Stimulated activated CD8-positive, alpha-beta memory T cell treated with anti-CD3 and anti-CD28 coated beads, Interleukin-2, amount 100 ng/mL, for 48 hours (primary cell): ENCODE results near the gene KCNG2.

Experiments
- DNase-seq, 2 donors: peaks; one replicate each; pipeline ENCODE4 v3.0.0-alpha.2; 2020; ENCODE audit warnings: low read depth in 2 of 2

KCNG2 gene

DNA sequence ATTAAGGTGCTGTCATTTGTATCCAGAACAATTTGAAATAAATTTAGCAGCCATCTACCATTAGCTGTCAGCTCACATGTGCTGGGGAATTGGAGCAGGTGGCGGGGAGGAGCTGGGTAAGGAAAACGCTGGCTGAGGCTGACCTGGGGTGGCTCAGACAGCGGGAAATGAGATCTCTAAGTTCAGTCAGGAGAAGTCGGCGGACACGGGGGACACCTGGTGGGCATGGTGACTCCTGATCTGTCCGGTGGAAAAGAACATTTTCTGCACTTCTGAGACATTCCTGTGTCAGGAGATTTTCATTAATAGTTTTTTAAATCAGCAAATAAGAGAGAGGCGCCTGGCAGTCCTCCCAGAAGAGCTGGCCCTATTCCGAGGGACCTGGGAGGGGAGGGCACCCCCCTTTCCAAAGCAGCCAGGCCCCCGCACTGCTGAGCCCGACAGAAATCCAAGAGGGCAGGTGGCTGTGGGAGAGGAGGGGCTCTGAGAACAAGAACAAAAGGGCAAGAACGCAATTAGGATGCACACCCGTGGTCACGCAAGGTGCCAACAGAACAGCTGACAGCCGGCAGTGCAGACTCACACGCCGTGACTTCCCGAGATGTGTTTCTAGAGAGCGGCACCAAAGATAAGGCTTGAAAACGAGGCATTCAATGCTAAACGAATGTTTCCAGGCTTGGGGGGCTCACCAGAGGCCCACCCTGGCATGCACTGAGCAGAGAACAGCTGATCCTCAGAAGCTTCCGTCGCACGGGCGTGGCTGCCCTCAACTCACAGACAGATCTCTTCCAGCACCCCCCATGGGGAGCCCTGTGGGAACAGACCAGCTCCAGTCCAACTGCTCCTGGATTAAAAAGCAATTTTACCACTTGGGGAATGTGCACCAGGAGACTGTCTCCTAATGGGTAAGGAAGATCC lies 127.3 kb downstream of the KCNG2 start:
- no peak for DNase-seq

DNA sequence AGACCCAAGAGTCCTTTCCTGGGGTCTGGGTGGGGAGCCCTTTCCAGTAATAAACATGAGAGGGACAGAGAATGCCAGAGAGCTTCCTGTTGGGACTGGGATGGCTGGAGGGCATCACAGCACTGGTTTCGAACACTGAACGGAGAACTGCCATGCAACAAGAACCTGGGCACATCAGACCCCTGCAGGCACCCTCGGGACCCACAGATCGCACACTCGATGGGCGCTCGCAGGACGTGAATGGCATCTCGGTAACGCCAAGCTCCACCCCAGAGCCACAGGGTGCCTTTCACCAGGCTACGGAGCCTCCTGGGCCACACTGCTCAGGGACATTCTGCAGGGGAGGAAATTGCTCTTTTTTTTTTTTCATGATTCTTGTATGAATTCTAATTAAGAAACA lies 128.6 kb downstream of the KCNG2 start:
- DNase-seq = no peak

DNA sequence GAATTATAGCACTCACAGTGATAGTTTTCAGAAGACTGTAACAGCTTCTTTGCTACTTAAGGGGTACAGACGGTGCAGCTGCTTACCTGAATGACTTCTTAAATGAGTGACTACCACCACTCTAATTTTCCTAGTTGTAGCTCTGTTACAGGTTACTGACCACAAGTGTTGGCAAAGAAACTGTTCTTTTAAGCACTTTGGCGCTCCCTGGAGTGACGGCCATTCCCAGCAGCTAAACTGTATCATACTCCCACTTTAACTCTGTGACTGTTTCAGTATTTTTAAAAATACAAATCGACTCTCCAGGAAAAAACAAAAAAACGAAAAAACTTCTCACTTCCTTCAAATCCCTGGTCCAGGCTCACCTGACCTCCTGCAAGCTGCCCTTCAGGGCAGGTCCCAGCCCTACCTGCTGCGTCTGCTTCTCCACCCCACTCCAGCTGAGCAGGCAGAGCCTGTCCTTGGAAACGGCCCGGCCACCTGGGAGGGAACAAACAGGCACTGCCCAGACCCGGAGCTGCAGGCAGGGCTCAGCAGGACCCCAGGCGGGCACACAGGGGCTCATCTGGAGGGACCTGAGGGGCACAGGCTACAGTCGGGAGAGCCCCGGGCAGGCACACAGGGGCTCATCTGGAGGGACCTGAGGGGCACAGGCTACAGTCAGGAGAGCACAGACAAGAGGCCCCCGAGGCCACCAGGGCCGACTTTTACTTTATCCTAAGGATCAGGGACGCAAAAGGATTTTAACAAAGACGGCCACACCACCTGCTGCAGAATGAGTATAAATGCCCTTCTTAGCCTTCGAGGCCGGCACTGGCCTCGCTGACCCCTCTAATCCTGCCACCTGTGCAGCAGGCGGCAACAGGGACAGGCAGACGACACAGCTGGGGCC lies 129.2 kb downstream of the KCNG2 start:
- DNase-seq = no peak

DNA sequence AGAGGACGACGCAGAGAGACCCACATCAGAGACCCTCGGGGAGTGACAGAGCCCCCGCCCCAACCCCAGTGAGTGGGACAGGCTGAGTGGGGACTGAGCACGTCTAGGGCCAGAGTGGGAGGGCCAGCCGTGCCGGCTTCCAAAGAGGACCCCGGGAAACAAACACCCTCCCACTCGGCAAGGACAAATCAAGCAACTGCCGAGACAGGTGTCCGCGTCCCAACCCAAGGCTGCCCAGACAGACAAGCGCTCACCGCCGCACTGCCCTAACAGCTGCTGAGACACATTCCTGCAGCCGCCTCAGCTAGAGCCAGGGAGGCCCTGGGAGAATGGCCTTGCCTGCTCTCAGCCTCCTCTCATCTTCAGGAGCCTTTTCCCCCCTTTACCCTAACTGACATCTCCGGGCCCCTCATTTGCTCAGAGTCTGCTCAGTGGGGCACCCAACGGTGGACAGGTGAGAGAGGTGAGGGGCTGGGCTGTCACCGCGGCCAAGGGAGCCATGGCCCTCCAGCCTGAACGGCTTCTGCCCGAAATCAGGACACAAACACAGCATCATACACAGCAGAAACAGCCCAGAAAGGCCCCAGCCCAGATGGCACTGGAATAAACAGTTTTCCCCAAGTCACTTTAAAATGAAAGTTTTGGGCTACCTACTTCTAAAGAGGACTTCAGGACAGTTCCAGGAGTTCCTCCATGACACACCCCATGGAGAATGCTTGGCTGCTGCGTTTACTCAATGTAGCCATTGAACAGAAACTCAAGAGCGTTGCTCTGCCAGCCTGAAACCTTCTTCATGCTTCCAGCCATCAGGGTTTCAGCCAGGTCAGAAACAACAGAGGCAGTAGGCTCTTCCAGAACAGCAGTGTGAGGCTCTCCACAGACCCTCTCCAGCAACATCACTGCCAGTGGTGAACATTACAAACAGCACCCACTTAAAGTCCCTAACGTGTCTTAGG lies 130.1 kb downstream of the KCNG2 start:
- no peak for DNase-seq

DNA sequence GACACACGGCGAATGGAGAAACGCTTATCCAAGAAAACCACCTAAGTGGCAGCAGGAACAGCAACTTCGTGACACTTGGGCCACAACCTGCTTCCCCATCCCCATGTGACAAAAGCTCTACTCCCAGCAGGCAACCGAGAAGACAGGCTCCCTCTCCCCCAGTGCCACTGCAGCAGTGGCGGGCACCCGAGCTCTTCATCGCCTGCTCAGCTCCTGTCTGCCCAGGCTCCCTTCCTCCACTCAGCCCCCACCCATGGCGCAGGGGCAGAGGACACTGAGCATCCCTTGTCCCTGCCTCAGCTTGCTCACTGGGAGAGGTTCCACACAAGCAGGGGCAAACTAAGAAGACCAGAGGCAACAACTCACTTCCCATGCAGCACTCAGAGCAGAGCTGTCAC lies 130.8 kb downstream of the KCNG2 start:
- DNase-seq = no peak

DNA sequence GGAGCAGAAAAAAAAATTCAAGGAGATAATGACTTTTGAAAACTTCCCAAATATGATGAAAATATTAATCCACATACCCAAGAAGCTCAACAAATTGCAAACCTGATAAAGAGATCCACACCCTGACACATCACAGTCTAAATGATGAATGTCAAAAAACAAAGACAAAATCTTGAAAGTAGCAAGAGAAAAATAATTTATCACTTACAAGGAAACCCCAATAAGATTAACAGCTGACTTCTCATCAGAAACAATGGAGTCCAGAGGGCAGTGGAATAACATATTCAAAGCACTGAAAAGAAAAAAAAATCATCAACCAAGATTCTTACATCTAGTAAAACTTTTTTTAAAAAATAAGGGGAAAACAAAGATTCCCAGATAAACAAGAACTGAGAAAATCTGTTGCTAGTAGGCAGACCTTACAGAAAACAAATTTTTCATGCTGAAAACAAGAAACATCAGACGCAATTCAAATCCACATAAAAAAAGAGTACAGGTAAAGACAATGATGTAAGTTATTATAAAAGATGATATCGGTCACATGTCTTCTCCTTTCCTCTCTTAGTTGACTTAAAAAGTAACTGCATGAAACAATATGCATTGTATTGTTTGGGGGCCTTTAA lies 132.4 kb downstream of the KCNG2 start:
- no peak for DNase-seq

DNA sequence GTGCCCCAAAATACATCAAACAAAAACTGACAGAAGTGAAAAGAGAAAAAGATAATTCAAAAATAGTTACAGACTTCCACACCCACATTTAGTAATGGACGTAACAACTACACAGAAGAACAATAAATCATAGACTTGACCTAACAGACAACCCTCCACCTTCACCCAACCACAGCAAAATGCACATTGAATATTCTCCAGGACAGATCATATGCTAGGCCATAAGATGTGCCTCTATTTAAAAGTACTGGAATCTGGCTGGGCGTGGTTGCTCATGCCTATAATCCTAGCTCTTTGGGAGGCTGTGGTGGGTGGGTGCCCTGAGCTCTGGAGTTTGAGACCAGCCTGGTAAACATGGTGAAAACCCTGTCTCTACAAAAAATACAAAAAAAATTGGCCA lies 133.7 kb downstream of the KCNG2 start:
- no peak for DNase-seq

DNA sequence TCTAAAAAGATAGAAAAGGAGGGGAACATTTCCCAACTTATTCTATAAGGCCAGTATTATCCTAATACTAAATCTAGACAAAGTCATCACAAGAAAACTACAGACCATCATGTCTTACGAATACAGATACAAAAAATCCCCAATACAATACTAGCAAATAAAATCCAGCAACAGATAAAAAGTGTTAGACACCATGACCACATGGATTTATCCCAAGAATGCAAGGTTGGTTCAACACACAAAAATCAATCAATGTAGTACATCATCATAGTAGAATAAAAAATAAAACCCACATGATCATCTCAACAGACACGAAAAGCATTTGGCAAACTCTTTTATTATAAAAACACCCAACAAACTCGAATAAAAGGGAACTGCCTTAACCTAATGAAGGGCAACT lies 135.2 kb downstream of the KCNG2 start:
- no peak for DNase-seq

DNA sequence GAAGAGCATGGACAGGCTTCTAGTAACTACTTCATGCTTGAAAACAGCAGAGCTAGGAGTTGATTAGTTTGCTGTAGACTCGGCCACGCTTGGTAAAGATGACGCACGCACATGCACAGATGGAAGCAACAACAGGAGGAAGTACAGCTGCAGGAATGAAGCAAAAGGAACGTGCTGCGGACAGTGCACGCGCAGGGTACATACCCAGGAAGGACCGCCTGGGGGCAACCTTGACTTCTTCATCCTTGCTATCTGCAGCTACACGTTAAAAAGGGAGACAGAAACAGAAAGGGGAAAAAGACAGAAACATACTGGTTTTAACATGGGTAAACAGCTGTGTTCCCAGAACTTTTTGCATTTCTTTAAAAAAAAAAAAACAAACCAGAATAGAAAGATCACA lies 136.0 kb downstream of the KCNG2 start:
- no peak for DNase-seq

DNA sequence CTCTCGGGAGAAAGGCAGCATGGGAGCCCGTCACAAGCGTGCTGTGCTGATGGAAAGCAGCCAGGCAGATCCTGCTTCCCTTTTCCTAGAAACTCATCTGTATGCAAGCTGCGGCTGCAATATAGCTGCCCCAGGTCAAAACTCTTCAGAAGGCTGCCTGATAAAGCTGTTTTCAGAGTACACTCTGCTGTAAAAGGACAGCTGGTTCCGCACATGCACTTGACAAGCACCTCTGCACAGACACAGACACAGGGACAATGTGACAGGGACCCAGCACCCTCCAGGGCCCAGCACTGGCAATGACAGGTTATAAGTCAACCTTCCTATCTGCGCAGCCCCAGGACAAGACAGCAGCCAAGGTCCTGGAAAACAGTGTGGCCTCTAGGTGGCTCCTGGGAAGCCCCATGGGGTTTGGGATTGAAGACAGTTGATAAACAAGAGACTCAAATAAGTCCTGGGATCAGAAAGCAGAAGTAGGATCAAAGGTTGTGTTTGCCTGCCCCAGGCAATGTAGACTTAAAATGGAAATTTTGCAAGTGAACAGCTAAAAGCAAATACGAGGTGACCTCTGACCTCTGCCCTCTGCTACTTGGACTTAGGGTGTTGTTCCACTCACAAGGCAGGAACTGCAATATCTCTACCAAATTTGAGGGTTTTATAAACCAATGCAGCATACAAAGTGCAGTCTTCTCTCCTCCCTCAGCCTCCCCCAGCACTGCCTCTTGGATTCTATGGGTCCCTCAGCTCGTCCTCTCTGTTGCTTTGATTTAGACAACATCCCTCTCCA lies 136.8 kb downstream of the KCNG2 start:
- no peak for DNase-seq

DNA sequence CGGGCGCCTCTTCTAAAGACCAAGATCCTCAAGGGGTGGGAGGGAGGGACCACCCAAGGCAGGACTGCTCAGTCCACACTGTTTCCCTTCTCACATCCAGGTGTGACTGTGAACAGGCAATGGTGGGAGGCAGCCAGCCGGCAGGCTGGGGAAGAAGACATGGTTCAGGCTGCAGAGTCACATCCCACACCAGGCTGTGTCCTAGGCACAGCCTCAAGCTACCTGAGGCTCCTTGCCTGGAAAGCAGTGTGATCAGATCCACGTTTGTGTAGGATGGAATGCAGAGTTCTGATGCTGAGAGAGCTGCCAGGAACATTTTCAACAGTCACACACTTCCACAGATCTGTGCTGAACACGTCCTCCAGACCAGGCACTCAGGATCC lies 137.4 kb downstream of the KCNG2 start:
- no peak for DNase-seq

DNA sequence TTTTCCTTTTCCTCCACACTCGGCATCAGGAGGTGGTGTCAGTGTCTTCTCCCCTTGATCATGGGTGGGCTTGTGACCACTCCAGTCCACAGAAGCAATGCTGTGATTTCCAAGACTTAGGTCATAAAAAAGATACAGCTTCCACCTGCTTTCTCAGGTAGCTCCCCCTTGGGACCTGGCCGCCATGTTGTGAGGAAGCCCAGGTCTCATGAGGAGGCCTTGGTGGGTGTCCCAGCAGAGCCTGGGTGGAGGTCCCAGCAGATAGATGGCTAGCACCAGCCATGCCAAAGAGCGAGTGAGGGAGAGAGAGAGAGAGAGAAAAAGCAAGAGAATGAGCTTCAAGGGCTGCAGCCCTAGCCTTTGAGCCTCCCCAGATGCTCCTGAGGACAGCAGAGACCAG lies 137.8 kb downstream of the KCNG2 start:
- DNase-seq = no peak

DNA sequence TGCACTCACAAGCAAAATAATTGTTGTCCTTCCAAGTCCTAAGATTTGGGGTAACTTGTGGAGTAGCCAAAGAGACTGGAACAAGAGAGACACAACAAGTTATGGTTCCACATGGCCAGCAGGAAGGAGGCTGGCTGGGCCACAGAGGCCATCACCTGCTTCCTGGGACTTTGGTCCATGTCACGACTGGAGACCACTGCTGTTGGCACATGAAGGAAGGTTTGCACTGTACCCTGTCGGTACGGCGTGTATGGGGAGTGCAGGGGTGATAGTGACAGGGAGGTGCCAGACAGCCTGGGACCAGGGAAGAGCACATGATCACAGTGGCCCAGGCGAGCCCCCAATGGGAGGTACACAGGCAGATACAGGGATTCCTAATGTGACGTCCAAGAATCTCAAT lies 138.2 kb downstream of the KCNG2 start:
- no peak for DNase-seq

DNA sequence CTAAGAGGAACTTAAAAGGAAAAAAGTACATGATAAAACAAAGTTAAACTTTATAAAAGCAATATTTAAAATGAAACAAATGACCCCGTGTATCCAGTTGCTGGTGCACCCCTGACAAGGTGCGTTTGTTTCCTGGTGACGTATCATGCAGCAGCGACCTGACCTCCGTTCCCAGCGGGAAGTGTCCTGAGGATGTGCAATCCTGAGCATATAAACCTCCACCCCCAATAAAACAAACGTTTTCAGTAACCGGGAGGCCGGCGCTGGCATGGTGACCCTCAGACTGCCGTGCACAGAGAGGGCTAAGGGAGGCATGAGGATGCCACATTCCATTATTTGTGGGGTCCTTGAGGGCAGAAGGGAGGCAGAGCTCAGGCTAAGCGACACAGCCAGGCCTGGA lies 138.9 kb downstream of the KCNG2 start:
- no peak for DNase-seq

DNA sequence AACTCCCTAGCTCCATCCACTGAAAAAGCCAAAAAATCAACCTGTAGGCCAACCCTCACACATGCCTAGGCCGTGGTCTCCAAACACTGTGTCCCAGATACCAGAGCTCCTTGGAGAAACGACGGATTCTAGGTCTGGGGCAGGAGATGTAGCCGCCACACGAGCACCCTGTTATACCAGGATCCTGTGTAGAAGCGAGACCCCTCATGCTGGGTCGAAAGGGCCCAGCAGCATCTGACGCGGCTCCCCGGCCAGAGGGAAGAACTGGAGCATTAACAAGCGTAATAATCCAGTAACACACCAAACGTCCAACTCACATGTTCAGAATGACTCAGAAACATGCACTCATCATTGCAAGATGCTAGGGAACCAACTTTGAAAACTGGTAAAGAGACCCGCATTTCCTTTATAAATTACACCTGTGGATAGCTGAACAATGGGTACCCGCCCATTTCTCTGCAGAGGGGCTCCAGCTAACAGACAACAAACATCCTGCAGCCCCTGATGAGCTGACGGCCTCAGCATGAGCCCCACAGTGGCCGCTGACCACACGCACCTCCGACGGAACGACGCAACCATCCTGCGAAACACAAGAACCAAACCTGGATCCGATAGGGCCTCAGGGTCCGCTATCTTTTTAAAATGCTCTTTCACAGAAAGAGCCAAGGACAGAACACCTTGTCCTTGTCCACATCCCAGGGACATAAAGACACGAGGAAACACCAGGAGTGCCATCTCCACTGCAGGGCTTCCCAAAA lies 139.5 kb downstream of the KCNG2 start:
- DNase-seq = no peak

DNA sequence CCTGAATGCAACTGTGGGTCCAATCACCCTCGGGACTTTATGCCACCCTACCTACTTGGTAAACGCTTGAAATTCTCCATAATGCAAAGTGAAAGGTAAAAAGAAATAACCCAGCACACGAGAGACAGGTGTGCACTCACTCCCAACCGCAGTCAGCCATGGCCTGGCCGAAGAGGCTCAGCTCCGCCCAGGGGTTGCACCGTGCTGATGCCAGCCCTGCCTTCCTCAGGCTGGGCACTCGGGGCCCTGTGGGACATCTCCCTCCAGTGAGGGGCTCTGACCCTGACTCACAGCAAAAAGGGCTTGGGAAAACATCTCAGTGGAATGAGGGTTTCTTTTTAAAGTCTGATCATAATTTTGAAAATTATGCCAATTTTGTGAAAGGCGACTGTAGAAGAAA lies 140.5 kb downstream of the KCNG2 start:
- DNase-seq = no peak

DNA sequence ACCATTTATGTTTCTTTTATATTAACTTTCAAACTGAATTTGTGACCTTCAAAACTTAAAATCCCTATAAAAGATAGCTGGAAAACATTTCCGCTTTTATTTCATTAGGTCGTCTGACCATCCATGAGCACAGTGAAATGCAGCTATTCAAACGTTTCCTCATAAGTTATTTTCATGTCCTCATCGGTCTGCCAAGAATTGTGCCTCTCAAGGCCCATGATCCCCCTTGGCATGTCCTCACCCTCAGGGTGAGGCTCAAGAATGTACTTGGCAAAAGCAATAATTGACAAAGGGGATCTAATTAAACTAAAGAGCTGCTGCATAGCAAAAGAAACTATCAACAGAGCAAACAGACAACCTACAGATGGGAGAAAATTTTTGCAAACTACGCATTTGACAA lies 141.4 kb downstream of the KCNG2 start:
- no peak for DNase-seq

DNA sequence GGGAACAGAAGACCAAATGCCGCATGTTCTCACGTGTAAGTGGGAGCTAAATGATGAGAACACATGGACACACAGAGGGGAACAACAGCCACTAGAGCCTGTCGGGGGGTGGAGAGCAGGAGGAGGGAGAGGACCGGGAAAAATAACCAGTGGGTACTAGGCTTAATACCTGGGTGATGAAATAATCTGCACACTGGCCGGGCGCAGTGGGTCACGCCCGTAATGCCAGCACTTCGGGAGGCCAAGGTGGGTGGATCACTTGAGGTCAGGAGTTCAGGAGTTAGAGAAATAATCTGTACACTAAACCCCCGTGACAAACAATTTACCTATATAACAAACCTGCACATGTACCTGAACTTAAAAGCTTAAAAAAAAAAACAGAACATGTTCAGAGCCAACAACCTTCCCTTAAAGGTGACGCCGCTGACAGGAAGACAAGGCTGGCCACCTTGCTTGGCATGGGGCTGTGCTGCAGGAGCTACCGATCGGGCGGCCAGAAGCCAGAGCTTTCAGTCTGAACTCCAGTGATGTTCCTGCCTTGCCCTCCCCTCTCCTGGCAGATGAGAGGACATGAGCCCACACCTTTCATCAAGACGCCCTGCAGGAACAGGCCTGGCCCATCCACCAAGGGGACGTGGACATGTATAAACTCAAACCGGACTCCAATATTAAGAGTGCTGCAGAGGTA lies 142.5 kb downstream of the KCNG2 start:
- no peak for DNase-seq

DNA sequence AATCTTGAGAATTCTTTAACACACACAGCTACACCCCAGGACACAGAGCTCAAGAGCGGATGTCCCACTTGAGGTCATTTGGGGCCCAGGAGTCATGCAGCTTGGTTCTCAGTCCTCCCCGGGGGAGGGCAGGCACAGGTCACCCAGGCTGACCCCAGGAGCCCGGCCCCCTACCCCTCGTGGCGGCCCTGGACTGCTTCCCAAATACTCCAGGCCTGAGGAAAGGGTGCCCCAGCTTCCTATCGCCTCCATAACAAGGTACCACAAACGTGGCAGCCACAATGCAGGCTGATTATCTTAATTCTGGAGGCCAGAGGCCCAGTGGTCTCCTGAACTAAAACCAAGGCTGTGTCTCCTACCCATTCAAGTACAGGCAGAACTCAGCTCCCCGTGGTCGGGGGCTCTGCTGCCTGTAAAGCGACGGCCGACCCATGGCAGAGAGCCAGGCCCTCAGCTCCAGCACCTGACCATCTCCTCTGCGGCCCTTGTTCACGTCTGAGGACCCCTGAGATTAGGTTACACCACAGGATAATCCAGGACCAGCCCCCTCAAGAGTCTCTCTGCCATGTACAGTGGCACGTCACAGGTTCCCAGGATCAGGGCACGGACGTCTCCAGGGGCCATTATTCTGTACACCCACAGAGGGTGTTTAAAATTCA lies 143.2 kb downstream of the KCNG2 start:
- no peak for DNase-seq
